ENCODE data around the gene DCLK1.

DCLK1 gene

GRCh38 chr13:35930665-35931631, 200.2 kb downstream of the DCLK1 start:
- no peak for DNase-seq

GRCh38 chr13:35927567-35928021, 203.6 kb downstream of the DCLK1 start:
- no peak for DNase-seq

- DNase-seq, result no peak
These were observed 204.2 kb downstream of the DCLK1 start for GRCh38 chr13:35926859-35927530.

GRCh38 chr13:35925669-35926068, 205.5 kb downstream of the DCLK1 start:
- DNase-seq, result no peak

GRCh38 chr13:35923347-35923746, 207.8 kb downstream of the DCLK1 start:
- DNase-seq, result no peak

- DNase-seq, result no peak
These were observed 210.4 kb downstream of the DCLK1 start for GRCh38 chr13:35920816-35921215.

- DNase-seq, result no peak
These were observed 213.1 kb downstream of the DCLK1 start for GRCh38 chr13:35917942-35918645.

GRCh38 chr13:35917252-35917941, 213.8 kb downstream of the DCLK1 start:
- no peak for DNase-seq

GRCh38 chr13:35916146-35916545, 215.0 kb downstream of the DCLK1 start:
- DNase-seq, result no peak

- DNase-seq, result no peak
These were observed 216.5 kb downstream of the DCLK1 start for GRCh38 chr13:35914662-35915061.

- DNase-seq, result no peak
These were observed 218.3 kb downstream of the DCLK1 start for GRCh38 chr13:35912841-35913240.

- no peak for DNase-seq
These were observed 221.2 kb downstream of the DCLK1 start for GRCh38 chr13:35909837-35910540.

- DNase-seq, result no peak
These were observed 222.1 kb downstream of the DCLK1 start for GRCh38 chr13:35909091-35909490.

- DNase-seq, result no peak
These were observed 223.0 kb downstream of the DCLK1 start for GRCh38 chr13:35908226-35908625.

- no peak for DNase-seq
These were observed 224.5 kb downstream of the DCLK1 start for GRCh38 chr13:35906636-35907035.

GRCh38 chr13:35903075-35903474, 228.1 kb downstream of the DCLK1 start:
- DNase-seq, result no peak

GRCh38 chr13:35898041-35898440, 233.1 kb downstream of the DCLK1 start:
- DNase-seq, result no peak

- no peak for DNase-seq
These were observed 236.5 kb downstream of the DCLK1 start for GRCh38 chr13:35894636-35895035.

- no peak for DNase-seq
These were observed 238.1 kb downstream of the DCLK1 start for GRCh38 chr13:35892837-35893814.

- DNase-seq, result no peak
These were observed 239.4 kb downstream of the DCLK1 start for GRCh38 chr13:35891507-35892441.

Measured in SIG-M5 (cell line).